SK-N-MC (cell line): ENCODE results near the gene QTRT2.

Source experiments
- EZH2 ChIP-seq: fragments of 200-600 bp; sonication (generic); IDR thresholded peaks from one replicate; pipeline ENCODE4 v1.6.1; 2017; ENCODE audit warnings: antibody characterized with exemption
- POLR2AphosphoS5 ChIP-seq: IDR thresholded peaks from 2 replicates; pipeline ENCODE4 v1.6.1; 2012; ENCODE audit warnings: mild to moderate bottlenecking, low read depth, low read length, borderline replicate concordance

- TF ChIP-seq EZH2 (no peak), POLR2AphosphoS5 (no peak)
Measured at GRCh38 chr3:114120211-114120610, 63.7 kb downstream of the QTRT2 start.
